Cortex of kidney (tissue), 1 donor: ENCODE data around the gene TTC1.

ENCODE experiments used
- DNase-seq: peaks from one replicate; lab custom pipeline; 2025; lab: John Stamatoyannopoulos, UW

TTC1 gene

GRCh38 chr5:160087199-160087598 lies 78.3 kb downstream of the TTC1 start:
- no peak for DNase-seq

- DNase-seq, result no peak
Observed at GRCh38 chr5:160088805-160089204, 79.9 kb downstream of the TTC1 start.

- no peak for DNase-seq
Observed at GRCh38 chr5:160089531-160089930, 80.6 kb downstream of the TTC1 start.

GRCh38 chr5:160090059-160090458 lies 81.1 kb downstream of the TTC1 start:
- DNase-seq, result no peak

- no peak for DNase-seq
Observed at GRCh38 chr5:160092514-160092913, 83.6 kb downstream of the TTC1 start.

GRCh38 chr5:160092960-160093707 lies 84.2 kb downstream of the TTC1 start:
- no peak for DNase-seq

GRCh38 chr5:160096178-160096577 lies 87.2 kb downstream of the TTC1 start:
- no peak for DNase-seq

- DNase-seq, result no peak
Observed at GRCh38 chr5:160097991-160098390, 89.1 kb downstream of the TTC1 start.

GRCh38 chr5:160105686-160106360 lies 96.9 kb downstream of the TTC1 start:
- no peak for DNase-seq

- no peak for DNase-seq
Observed at GRCh38 chr5:160108124-160108523, 99.2 kb downstream of the TTC1 start.
